ENCODE results near the gene PTK6.
"Not testable (repeated sequence)": the region's sequence is repeated elsewhere in the genome, so short reads cannot be mapped to it uniquely, and the experiment has no call there.

Gene PTK6

GRCh38 chr20:63562461-63563224 lies 25.5 kb upstream of the PTK6 start:
- H3K27me3 Mint-ChIP-seq (ENCODE audit: low read depth), result no peaks in the 10 kb centered on the region

GRCh38 chr20:63561624-63562396 lies 24.6 kb upstream of the PTK6 start:
- no peak overlapping the region for H3K27ac Mint-ChIP-seq
- no peak overlapping the region for H3K4me3 Mint-ChIP-seq
- peaks cover 3% of the 10 kb centered on the region for H3K36me3 Mint-ChIP-seq (ENCODE audit: low read depth)
- TF ChIP-seq CTCF (IDR thresholded peaks at IDR 0.05; ENCODE audit: unreplicated experiment in 3 of 3), result no peak
- H3K27me3 Mint-ChIP-seq (ENCODE audit: low read depth), result no peaks in the 10 kb centered on the region
- H3K9me3 Mint-ChIP-seq, result no peaks in the 10 kb centered on the region
- no peaks in the 10 kb centered on the region for H3K4me1 Mint-ChIP-seq

More at GRCh38 chr20:63562461-63563224, 25.5 kb upstream of the PTK6 start:
- H3K36me3 Mint-ChIP-seq (ENCODE audit: low read depth), result peaks cover 3% of the 10 kb centered on the region
- H3K4me1 Mint-ChIP-seq, result no peaks in the 10 kb centered on the region
- no peak overlapping the region for H3K4me3 Mint-ChIP-seq
- H3K27ac Mint-ChIP-seq, result no peak overlapping the region
- no peaks in the 10 kb centered on the region for H3K9me3 Mint-ChIP-seq
- TF ChIP-seq CTCF (IDR thresholded peaks at IDR 0.05; ENCODE audit: unreplicated experiment in 3 of 3), result no peak

DNA sequence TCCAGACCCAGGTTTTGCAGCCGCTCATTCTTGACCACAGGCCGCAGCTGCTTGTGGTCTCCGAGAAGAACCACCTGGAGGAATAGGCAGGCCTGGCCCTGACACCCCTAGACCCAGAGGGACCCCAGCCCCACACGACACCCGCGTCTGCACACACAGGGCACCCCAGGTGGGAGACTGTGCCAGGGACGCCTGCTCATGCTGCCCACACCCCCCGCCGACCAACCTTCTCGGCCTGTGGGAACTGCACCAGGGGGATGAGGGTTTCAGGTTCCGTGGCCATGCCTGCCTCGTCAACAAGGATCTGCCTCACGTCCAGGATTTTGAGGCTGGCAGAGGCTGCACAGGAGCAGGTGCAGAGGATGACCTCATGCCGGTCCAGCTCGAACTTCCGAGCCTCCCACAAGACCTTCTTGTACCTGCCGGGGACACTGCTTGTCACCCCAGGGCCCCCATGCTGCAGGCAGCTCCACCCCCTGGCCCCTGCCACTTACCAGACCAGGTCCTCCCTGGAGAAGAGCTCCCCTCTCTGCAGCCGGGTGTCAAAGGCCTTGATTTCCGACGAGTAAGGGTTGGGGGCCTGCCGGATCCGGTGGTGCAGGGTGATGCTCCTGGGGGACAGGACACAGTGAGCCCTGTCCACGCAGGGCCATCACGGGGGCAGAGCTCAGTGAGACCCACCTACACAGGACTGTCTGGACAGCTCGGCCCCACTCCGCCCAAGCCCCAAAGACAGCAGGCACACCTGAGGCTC lies 23.9 kb upstream of the PTK6 start:
- no peak for TF ChIP-seq CTCF (IDR thresholded peaks at IDR 0.05; ENCODE audit: unreplicated experiment in 3 of 3)
- no peaks in the 10 kb centered on the region for H3K4me1 Mint-ChIP-seq
- H3K9me3 Mint-ChIP-seq, result no peaks in the 10 kb centered on the region
- H3K27ac Mint-ChIP-seq, result no peak overlapping the region
- peaks cover 5% of the 10 kb centered on the region for H3K27me3 Mint-ChIP-seq (ENCODE audit: low read depth)
- no peak overlapping the region for H3K4me3 Mint-ChIP-seq
- peaks cover 3% of the 10 kb centered on the region for H3K36me3 Mint-ChIP-seq (ENCODE audit: low read depth)

- H3K27me3 Mint-ChIP-seq (ENCODE audit: low read depth), result peaks cover 5% of the 10 kb centered on the region
- no peaks in the 10 kb centered on the region for H3K9me3 Mint-ChIP-seq
Measured at GRCh38 chr20:63560333-63560805, 23.2 kb upstream of the PTK6 start.

GRCh38 chr20:63559485-63560332 lies 22.5 kb upstream of the PTK6 start:
- H3K9me3 Mint-ChIP-seq; H3K36me3 Mint-ChIP-seq (ENCODE audit: low read depth); H3K4me1 Mint-ChIP-seq; H3K4me3 Mint-ChIP-seq; H3K27me3 Mint-ChIP-seq (ENCODE audit: low read depth); H3K27ac Mint-ChIP-seq: not testable (repeated sequence)

More at GRCh38 chr20:63560333-63560805, 23.2 kb upstream of the PTK6 start:
- Mint-ChIP-seq H3K4me3 (no peak overlapping the region), H3K4me1 (no peaks in the 10 kb centered on the region), H3K36me3 (ENCODE audit: low read depth) (peaks cover 3% of the 10 kb centered on the region), H3K27ac (no peak overlapping the region)
- TF ChIP-seq CTCF (IDR thresholded peaks at IDR 0.05; ENCODE audit: unreplicated experiment in 3 of 3), result no peak

All from nephron (organoid).